Bladder microvascular endothelial cell (primary cell): ENCODE data around the gene RPAP3. TPM values are rescaled to one million over a fixed set of nuclear protein-coding genes. Genes with fewer than 3 reads are reported as not detected.

Experiments
- total RNA-seq: library from RNA; depleted of rRNA; stranded (reverse); fragments of >200 nt; gene quantifications from 2 replicates; pipeline ENCODE4 v1.2.3, GENCODE V29; 2014

Gene RPAP3, protein sequence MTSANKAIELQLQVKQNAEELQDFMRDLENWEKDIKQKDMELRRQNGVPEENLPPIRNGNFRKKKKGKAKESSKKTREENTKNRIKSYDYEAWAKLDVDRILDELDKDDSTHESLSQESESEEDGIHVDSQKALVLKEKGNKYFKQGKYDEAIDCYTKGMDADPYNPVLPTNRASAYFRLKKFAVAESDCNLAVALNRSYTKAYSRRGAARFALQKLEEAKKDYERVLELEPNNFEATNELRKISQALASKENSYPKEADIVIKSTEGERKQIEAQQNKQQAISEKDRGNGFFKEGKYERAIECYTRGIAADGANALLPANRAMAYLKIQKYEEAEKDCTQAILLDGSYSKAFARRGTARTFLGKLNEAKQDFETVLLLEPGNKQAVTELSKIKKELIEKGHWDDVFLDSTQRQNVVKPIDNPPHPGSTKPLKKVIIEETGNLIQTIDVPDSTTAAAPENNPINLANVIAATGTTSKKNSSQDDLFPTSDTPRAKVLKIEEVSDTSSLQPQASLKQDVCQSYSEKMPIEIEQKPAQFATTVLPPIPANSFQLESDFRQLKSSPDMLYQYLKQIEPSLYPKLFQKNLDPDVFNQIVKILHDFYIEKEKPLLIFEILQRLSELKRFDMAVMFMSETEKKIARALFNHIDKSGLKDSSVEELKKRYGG
- total RNA-seq, result 6.8 and 12.3 TPM in 2 replicates

DNA sequence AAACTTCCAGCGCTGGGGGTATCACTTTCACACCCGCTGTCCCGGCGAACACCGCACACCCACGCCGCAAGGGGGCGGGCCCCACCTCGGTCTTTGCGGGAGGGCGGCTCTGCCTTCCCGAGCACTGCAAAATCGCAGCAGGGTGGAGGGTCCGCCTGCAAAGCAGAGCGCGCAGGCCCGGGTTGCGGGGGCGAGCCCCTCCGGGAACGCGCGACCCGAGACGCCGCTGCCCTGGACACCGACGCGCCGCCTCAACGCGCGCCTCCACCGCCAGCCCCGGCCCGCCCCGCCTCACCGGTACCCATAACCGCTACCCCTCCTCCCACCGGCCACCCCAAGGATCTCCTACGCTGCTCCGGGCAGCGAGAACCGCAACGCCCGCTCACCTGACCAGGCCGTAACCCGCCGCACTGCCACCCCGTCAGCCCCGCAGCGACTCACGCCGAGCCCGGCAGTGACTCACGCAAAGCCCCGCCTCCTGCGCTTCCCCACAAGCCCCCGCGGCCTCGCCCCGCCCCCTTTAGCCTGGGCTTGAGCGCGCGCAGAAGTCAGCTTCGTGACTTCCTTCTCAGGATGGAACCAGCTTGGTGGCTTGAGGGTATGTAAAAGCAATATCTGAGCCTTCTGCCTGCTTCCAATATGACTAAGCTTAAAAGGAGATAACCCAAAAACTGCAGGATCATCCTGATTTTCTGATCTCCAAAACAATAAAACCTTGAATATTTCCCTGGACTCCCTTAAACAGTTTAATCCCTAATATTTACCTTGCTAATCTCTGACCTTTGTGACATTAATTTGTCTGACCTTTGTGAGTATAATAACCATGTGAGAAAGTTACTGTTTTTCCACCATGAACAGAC is at the start of gene RPAP3:
Gene RPAP3, minus strand, starts transcription at position 465 of the 860 bp plus-strand sequence. CDS start 3,190 bp downstream, outside the sequence.

DNA sequence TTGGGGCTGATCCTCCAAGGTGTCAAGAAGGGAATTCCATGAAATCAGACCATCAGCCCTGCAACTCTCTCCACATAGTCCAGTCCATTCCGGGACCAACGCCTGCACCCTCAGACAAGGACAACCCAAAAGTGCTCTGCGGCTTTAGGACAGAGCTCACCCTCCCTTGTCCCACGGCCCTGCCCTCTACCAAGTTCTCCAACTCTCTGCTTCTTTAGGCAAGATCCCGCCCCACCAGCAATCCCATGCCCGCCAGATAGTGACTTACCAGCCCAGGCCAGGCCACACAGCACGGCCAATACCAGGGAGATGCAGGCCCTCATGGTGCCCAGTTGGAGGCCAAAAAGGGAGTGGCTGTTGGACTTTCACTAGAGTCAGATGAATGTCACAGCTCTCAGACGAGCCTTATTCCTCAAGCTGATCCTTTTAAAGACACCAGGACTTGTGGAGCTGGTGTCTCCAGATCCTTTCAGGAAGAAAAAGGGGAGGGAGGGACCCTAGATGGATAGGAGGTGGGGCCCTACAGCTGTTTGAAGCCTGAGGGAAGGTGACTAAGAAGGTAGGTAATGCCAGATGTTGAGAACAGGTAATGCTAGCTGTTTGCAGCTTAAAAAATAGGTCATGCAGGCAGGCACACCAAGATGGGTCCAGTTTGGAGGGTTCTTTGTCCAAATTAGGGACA is 19.4 kb upstream of the RPAP3 start, which contains the start of gene ENDOU:
Gene ENDOU, minus strand, starts transcription at position 400 of the 682 bp plus-strand sequence. Its CDS starts 77 bp downstream, at position 323.

Other genes with a start within 250 kb of the RPAP3 start
- gene ENDOU, start 19.5 kb upstream of the RPAP3 start, total RNA-seq, result under 0.01 and 0.13 TPM in 2 replicates
- gene RAPGEF3, start 52.9 kb upstream of the RPAP3 start, total RNA-seq, result 39.3 and 67.5 TPM in 2 replicates
- 14.9 and 20.4 TPM in 2 replicates for gene SLC48A1, start 67.2 kb upstream of the RPAP3 start, total RNA-seq
- 42.1 and 65.5 TPM in 2 replicates for gene HDAC7, start 113.9 kb upstream of the RPAP3 start, total RNA-seq
- gene VDR, start 199.0 kb upstream of the RPAP3 start, total RNA-seq, result under 0.01 and 0.19 TPM in 2 replicates